T-helper 9 cell (primary cell): Measurements from ENCODE around the gene S100PBP.
"Not testable (repeated sequence)": the region's sequence is repeated elsewhere in the genome, so short reads cannot be mapped to it uniquely, and the experiment has no call there.

Experiments
- DNase-seq: peaks from one replicate; pipeline ENCODE4 v3.0.0-alpha.2; 2020

S100PBP gene

DNA sequence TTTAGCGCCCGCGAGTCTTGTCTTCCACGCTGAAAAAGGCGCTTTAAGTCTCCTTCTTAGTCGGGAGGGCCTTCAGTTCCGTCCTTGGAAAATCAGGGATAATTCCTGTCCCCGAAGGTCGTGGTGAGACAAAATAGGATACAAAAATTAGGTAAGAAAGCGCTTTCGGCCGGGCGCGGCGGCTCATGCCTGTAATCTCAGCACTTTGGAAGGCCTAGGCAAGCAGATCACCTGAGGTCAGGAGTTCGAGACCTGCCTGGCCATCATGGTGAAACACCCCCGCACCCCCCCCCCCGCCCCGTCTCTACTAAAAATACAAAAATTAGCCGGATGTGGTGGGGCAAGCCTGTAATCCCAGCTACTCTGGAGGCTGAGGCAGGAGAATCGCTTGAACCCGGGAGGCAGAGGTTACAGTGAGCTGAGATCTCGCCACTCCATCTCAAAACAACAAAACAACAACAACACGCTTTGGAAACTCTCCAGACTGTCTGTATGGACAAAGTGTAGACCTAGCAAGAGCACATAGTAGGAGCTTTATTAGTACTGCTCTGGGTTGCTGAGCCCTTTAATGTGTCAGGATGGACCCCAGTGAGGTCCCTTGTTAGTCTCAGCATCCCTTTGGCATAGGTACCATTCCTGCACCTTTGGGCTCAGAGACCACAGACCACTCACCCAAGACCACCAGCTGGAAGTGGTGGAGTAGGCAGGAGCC is 84.5 kb downstream of the S100PBP start:
- DNase-seq, result no peak

DNA sequence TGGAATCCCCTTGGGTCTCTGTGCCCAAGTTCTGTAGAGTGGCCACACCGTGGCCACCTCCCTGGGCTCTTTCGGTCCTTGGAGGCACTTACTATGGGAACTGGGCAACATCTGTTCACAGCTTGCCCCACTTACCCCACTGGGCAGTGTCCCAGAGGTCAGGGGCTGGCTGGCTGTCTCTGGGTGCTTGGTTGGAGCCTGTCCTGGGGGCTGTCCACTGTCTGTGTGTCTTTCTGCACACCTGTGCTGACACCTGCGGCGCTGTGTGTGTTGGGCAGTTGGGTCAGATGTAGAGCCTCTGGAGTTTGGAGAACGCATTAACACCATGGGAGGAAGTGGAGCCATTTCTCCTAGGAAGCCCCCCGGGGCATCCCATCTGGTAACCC is 85.1 kb downstream of the S100PBP start:
- no peak for DNase-seq

DNA sequence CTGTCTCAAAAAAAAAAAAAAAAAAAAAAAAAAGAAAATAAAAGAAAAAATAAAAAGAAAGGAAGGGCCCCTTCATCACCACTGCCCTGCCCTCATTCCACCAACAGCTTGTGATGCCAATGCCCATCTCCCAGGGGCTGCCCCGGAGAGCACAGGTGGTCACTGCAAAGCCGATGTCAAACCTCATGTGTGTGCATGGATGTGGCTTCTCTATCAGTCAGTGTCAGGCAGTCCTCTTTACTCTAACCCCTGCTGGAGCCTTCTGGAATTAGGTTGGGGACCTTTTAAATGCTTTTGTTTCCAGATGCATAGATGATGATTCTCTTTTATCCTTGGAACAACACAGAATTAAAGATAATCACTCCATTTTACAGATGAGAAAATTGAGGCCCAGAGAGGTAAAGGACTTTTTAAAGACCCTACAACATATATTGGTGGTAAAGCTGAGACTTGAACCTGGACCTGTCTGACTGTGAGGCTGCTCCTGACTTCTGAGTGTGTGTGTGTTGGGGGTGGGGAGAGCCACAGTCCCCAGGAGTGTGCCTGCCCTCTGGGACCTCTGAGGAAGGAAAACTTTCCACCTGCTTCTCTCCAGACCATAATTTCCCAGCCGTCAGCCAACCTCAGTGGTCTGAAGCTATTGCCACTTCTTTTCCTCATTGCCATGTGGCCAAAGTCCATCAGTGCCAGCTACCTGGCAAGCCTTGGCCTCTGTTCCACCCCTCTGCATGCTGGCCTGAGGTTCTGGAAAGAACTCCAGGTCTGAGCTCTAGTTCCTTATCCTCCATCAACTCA is 86.7 kb downstream of the S100PBP start:
- no peak for DNase-seq

DNA sequence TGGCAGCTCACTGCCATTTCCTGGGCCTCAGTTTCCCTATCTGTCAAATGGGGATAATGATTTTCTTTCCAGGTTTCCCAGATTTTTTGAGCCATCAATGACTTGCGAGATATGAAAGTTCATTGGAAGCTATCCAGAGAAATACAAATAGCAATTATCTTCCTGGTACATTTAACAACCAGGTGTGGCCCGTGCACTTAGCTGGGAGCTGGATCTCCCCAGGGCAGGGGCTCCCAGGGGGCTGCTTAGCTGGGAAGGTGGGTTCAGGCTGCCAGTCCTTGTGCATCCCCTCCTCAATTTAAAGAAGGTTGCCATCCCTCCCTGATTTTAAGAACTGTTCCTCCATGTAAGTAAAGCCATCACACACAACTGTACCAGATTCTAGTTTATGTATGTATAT is 87.3 kb downstream of the S100PBP start:
- no peak for DNase-seq

DNA sequence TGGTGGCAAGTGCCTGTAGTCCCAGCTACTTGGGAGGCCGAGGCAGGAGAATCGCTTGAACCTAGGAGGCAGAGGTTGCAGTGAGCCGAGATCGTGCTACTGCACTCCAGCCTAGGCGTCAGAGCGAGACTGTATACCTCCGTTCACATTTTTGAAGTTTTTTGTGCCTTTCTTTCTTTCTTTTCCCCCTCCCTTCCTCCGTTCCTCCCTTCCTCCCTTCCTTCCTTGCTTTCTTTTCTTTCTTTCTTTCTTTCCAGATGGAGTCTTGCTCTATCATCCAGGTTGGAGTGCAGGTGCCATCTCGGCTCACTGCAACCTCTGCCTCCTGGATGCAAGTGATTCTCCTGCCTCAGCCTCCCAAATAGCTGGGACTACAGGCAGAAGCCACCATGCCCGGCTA is 88.1 kb downstream of the S100PBP start:
- DNase-seq, result not testable (repeated sequence)

DNA sequence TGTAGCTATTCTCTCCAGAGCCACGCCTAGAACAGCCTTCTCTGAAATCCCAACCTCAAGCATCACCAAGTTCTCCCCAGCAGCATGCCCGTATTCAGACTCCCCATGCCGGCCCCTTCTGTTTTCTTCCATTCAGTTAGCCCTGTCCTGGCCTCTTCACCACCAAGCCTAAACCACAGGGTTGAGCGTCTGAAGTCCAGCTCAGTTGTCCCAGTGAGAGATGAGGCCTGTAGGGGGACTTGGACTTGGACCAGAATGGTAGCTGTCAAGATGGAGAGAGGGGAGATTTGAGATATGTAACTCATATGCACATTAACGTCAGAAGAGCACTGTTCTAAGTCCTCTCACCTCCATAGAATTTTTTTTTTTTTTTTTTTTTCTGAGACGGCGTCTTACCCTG is 89.2 kb downstream of the S100PBP start:
- no peak for DNase-seq

DNA sequence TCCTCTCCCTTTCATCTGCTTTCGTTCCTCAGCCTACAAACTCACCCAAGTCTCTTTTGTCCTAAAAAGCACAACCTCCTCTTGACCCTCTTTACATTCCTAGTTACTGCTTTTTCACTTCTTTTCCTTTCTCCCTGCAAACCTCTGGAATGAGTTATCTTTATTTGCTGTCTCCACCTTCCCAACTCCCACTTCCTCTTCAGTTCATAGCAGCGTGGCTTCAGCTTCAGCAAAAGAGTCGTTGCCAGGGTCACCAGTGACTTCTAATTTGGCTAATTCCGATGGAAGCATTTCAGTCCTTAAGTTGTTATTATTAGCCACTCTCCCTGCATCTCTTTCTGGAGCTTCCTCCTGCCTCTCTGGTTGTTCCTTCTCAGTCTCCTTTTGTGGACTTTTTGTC is 90.0 kb downstream of the S100PBP start:
- no peak for DNase-seq
